Femur (tissue), 1 donor: ENCODE data around the gene B3GLCT.
"Not testable (repeated sequence)": the region's sequence is repeated elsewhere in the genome, so short reads cannot be mapped to it uniquely, and the experiment has no call there.

Experiments
- DNase-seq: peaks from one replicate; pipeline ENCODE4 v3.0.0-alpha.2; 2017

Gene B3GLCT

DNA sequence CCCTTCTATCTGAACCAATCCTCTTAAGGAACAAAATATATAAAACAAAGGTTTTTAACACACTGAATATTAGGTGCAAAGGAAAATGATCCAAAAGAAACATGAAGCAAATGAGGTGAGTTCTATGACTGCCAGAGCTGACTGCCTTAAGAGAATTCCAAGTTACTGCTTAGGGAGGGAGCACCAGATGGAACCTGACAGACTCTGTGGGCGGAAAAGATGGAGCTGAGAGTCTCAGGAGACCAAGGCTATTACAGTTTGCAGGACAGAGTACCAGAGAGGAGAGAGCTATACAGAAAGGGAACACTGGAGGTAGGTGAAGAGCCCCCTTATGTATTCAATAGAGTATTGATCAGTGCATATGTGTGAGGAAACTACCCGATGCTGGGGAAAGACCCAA lies 87.2 kb downstream of the B3GLCT start:
- DNase-seq, result no peak

DNA sequence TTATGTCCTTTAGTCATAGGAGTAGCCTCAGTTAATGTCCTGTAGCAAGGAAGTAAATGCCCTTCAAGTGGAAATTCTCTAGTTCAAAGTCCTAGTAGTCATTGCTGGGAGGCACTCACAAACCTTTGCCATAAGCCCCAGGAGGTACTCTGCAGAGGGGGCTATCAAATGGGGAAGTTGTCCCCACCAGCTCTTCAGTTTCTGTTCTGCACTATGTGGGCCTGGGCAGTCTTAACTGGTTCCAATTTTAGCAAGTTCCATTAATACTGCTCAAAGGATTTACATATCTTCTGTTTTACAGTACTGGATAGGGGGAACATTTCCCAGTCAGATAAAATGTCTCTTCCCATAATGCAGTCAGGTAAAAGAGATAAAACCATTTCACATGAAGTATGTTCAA lies 101.3 kb downstream of the B3GLCT start:
- no peak for DNase-seq

DNA sequence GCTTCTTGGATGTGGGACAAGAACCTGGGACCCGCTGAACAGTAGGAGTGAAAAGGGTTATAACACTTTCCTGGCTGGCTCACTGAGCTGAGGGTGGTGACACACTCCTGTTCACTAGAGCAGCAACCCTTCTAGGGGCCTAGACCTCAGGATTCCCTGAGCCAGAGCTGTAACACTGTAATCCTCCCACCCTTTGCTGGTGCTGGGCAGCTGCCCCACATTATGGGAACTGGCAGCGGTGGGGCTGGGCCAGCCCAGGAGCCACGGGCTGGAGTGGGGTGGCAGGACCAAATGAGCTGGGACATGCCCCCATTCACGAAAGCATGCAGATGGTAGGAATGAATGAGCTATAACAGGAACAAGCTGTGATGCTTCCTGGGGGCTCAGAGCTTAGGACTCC lies 110.6 kb downstream of the B3GLCT start:
- no peak for DNase-seq

DNA sequence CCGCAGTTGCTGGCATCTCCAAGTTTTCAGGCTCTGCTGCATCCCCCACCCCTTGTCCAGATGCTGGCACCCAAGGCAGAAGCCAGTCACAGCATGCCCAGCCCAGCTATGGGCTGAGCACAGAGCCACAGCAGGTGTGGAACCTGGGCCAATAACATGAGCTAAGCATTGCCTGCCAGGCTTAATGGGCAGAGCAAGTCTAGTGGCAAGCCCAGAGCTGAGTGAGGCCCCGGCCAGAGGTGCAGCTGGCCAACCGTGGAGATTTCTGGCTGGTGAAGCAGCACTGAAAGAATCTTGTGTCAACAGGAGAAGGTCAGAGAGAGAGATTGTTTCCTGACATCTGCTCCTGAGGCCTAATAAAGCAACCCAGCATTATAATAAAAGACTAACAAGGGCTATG lies 111.0 kb downstream of the B3GLCT start:
- peak; percentile 49 for DNase-seq

DNA sequence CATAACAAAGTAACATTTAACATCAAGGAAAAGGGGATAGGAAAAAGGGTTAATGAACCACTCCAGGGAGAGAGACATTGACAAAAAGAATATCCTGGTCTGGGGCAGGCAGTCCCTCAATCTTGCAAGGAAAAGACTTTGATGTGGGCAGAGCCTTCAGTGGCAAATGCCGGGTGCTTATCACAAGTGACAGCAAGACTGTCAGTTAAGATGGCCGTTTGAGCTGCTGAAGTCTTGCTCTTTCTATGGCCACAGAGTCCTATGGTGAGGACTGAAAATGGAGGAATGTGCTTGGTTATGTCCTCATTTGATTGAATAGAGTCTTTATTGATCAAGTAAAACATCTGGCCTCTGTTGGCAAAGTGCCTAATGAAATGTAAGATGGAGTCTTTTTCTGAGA lies 112.1 kb downstream of the B3GLCT start:
- no peak for DNase-seq

DNA sequence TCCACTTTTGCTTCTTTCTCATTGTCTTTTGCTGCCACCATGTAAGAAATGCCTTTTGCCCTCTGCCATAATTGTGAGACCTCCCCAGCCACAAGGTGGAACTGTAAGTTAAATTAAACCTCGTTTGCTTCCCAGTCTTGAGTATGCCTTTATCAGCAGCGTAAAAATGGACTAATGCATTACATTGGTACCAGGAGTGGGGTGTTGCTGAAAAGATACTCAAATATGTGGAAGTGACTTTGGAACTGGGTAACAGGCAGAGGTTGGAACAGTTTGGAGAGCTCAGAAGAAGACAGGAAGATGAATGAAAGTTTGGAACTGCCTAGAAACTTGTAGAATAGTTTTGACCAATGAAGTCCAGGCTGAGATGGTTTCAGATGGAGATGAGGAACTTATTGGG lies 115.2 kb downstream of the B3GLCT start:
- DNase-seq, result no peak

DNA sequence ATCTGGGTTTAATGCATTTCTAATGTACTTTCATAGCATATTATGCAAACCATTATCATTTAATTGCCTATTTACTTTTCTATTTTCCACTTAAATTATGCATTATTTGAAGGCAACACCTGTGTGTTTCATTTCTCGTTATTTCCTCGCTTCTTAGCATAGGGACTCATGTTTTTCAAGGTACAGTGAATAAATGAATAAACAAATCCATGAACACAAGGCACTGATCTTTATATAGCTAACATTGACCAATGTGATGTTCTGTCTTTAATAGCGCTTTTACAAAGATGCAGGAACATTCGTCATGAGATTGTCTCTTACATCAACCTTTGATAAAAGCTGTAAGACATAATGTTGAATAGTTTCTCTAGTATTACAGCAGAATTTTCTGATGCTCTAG lies 121.2 kb downstream of the B3GLCT start:
- no peak for DNase-seq

DNA sequence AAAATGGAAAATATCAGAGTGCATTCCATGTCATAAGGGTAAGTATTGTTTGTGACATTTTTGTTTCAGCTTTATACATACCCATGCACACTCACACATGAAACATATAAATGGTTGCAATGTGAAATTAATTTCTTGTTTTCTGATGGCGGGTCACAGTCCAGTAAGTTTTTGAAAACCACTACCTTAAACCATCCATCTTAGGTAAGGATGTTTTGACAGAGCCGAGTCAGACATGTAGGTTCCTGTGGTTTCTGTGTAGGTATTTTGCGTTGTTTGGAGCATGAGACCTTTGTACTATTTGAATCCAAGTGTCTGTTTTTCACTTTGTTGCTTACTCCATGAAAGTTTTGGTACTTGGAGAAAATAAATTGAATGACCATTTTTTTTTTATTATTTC lies 121.7 kb downstream of the B3GLCT start:
- no peak for DNase-seq

DNA sequence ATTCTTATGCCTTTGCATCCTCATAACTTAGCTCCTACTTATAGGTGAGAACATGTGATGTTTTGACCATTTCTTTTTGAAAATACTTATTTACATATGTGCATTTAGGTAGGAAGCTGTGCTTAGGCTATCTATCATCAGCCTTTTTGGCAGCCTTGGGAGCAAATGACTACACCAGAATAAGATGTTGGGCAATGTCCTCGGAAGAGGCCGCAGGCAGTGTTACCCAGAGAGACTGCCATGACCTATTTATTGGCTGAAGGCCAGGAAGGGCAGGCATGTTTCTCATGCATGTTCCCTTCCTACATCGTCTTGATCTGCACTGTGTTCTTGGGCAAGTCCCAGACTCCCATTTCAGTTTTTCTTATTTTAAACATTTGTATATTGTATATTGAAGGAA lies 122.3 kb downstream of the B3GLCT start:
- no peak for DNase-seq

DNA sequence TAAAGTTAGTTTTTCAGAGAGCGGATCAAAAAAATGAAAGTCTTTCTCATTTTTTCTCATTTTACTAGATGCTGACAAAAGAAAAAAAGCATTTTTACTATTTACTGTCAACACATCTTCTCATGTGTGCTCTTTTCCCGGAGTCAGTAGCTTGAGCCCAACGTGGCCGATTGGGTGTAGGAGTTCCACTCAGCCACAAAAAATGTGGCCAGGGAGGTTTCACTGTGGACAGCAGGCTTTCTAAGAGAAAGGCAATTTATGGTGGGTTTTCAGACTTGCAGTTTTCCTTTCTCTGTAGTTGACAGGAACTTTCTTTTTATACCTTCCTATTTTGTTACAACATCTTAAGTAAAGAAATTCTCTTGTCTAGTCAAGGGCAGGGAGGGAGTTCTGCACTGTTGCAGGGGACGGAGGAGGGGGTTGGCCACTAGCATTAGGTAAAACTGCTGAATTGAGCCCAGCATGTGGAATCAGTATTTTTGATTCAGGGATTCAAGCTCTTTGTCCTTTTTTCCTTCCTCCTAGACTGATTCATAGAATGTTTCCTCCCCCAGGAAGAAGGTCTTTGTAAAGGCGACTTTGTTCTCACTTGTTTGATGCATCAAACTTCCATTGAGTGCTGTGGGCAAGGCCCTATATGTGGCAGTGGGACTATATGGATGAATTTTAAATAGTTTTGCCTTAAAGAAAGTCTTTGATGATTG lies 123.1 kb downstream of the B3GLCT start:
- DNase-seq, result no peak

DNA sequence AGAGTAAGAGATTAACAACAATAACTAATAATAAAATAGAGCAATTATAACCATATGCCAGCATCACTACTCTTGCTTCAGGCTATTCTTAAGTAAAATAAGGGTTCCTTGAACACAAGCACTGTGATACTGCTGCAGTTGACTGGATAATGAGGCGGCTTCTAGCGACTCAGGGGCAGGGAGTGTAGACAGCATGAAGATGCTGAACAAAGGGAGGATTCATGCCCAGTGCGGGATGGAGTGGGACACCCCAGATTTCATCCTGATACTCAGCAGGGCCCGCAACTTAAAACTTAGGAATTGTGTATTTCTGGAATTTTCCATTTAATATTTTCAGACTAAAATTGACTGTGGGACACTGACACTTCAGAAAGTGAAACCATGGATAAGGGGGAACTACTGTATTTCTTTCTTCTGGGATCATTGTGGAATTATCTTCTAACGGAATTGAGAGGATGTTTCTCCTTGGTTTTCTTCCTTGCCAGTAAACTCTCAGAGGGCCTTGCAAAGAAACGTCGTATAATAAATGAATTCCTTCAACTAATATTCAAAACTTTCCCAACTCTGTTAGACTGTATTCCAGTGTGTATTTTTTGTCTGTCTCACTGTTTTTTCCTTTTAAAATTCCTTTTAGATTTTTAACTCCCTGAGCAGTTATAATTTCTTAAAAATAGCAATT lies 127.5 kb downstream of the B3GLCT start:
- DNase-seq, result no peak

DNA sequence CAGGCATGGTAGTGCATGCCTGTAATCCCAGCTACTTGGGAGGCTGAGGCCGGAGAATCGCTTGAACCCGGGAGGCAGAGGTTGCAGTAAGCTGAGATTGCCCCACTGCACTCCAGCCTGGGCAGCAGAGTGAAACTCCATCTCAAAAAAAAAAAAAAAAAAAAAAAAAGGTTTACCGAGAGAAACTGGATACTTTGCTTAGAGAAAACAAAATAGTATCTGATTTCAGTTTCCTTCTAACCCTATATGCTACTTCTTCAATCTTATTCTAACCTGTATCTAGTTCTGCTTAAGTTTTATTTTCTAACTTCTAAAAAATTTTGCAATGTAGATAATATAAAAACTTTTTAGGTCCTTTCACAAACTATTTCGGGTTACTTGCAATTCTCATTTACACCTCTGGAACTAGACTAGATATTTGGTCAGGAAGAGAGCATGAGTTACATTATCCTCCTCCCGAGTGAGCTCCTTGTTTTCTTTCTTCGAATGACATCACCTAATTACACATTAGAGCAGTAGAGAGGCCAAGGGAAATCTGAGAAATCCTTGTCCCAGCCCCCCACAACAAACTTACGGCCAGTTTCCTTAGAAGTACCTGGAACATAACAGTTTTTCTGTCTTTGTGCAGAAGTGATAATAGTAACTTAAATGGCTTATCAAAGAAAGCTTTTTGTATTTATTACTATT lies 128.9 kb downstream of the B3GLCT start:
- DNase-seq, result no peak

DNA sequence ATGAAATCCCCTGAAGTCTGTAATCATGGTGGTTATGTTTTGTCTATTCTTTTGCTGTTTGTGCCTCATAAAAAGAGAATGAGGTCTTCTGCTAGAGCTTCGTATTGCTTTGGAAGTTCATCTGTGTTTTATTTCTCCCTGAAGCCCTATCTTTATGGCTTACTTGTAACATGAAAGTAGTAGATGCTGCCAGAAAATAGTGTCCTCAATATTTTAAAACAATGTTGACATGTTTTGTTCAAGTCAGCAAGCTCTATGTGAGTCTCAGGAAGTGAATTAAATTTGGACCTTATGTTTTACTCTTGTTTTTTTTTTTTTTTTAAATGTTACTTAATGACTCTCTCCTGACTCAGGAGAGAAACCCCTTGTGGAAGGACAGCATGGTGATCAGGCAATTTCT lies 130.5 kb downstream of the B3GLCT start:
- no peak for DNase-seq

DNA sequence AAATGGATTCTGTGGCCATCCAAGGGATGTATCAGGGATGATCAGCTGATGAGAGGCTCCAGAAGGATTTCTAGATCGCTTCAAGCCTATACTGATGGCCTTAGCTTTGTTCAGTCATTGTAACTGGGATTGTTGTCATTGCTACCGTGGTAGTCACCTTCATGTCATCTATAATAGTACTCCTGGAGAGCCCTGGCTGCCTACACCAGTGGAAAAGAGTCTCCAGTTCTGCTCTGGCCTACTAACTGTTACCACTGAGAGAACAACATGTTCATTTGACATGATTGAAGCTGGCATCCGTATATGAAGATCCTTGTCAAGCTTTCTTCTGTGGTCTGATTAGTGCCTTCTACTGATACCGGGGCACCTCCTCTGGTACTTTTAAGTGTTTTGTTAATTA lies 131.3 kb downstream of the B3GLCT start:
- DNase-seq, result no peak

DNA sequence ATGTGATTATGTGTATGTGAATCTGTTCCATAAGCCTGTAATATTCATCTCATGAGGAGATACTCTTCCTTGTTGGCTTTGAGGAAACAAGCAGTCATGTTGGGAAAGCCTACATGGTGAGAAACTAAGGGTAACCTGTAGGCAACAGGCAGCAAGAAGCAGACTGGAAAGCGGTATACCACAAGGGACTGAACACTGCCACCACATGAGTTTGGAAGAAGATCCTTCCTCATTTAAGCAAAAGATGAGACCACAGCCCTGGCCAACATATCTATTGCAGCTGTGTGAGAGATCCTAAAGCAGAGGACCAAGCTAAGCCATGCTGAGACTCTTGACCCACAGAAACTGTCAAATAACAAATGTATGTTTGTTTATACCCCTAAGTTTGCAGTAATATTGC lies 134.8 kb downstream of the B3GLCT start:
- no peak for DNase-seq

DNA sequence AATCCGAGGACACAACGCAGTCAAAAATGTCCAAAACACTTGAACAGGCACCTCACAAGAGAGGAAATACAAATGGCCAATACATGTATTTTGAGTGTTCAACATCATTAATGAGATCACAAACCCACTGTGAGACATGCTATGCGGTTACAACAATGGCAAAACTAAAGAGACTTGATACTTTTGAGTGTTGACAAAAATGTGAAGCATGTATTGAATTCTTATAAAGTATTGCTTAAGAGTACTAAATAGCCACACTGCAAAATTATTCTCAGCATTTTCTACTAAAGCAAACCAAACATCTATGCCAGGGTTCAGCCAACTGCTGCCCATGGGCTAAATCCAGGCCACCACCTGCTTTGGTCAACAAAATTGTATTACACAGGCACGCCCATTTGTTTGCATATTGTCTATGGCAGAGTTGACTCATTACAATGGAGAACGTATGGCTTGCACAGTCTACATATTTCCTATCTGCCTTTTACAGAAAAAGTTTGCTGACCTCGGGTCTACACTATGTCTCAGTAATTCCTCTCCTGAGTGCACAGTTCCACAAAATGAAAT lies 135.3 kb downstream of the B3GLCT start:
- DNase-seq, result no peak

DNA sequence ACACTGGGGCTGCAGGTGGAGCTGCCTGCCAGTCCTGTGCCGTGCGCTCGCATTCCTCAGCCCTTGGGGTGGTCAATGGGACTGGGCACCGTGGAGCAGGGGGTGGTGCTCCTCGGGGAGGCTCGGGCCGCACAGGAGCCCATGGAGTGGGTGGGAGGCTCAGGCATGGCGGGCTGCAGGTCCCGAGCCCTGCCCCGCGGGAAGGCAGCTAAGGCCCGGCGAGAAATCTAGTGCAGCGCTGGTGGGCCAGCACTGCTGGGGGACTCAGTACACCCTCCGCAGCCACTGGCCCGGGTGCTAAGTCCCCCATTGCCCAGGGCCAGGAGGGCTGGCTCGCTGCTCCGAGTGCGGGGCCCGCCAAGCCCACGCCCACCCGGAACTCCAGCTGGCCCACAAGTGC lies 139.8 kb downstream of the B3GLCT start:
- DNase-seq, result not testable (repeated sequence)

DNA sequence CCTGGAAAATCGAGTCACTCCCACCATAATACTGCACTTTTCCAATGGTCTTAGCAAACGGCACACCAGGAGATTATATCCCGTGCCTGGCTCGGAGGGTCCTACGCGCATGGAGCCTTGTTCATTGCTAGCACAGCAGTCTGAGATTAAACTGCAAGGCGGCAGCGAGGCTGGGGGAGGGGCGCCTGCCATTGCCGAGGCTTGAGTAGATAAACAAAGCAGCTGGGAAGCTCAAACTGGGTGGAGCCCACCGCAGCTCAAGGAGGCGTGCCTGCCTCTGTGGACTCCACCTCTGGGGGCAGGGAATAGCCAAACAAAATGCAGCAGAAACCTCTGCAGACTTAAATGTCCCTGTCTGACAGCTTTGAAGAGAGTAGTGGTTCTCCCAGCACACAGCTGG lies 141.1 kb downstream of the B3GLCT start:
- DNase-seq, result not testable (repeated sequence)

DNA sequence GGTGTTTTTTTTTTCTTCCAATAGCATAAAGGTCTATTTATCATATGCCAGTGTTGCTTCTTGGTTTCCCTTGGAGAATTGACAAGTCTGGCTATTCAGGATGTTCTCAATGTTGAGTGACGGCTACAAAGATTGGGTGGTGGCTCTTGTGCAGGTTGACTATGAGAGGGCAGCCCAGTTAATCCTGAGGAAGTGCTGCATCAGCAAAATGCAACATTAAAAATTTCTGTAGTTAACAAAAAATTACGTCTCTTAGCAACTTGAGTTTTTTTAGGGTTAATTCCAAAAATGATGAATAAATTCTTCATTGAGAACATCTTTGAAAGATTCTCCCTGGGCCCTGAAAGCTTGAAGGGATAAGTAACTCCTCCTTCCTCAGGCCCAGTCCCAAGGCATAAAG lies 147.1 kb downstream of the B3GLCT start:
- no peak for DNase-seq

DNA sequence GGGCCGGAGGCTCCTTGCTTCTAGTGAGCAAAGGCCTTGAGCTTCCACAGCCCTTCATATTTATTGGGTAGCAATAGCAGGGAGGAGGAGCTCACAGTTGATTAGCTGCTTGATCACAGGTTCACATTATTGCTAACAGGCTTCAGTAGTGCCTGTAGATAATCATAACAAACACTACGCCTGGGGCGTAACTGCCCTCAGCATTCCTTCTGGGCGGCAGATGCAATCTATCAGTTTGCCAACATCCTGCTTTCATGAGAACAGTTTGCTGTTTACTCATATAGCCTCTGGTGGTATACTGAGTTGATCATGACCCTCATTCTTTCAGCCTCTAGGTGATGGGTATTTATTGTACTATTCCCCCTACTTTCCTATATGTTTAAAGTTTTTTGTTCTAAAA lies 149.4 kb downstream of the B3GLCT start:
- no peak for DNase-seq

DNA sequence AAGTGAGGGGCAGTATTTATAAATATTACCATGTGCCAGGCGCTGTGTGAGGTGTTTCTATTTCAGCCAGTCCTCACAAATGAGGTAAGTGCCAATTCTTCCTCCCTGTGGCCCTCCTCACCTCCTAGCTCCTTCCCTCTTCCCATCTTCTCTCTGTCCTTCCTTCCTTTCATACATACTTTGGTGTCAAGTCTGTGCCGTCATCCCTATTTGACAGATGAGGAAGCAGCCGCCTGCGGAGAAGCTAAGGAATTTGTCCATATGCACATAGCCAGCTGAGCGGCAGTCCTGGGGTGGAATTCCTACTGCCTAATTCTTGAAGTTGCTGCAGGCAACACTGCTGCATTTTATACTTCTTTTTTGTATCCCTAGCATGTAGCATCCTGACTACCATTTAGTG lies 150.8 kb downstream of the B3GLCT start:
- DNase-seq, result no peak

DNA sequence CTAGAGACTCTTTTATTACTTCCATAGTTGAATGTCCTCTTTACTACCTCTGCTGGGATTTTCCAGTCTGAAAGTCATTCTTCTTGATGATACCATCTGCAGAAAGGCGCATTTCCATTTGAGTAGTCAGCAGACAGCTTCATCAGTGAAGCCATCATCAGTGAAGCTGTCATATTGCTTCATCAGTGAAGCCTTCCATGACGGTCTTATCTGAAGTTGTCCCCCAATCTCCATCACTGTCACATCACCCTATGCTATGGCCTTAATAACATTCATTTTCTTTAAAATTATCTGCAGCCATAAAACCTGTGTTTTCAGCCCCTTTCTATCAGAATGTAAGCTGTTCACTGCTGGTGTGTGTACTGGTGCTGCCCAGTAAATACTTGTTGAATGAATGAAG lies 151.6 kb downstream of the B3GLCT start:
- no peak for DNase-seq

DNA sequence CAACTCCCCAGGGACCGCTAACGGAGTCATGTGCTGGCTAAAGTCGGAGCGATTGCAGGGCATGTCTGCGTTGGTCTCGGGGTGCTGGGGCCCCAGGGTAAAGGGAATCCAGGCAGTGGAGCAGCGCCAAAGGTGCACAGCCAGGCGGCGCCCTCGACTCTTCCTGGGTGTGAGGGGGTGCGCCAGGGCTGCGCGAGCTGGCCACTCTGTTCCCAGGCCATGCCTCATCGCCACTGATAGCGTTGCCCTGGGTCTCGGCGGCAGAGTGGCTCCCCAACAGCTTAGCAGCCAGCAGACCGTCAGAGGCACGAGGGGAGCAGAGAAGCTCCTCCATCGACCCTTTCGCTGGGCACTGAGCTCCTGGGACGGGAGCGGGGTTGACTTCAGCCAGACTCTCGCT lies 152.7 kb downstream of the B3GLCT start:
- no peak for DNase-seq

DNA sequence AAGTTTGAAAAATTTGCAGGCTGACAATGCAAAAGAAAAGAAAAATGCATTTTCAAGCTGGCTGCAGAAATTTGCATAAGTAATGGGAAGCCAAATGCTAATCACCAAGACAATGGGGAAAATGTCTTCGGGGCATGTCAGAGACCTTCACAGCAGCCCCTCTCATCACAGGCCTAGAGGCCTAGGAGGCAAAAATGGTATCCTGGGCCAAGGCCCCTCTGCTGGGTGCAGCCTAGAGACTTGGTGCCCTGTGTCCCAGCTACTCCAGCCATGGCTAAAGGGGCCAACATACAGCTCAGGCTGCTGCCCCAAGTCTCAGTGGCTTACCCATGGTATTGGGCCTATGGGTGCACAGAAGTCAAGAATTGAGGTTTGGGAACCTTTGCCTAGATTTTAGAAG lies 155.2 kb downstream of the B3GLCT start:
- no peak for DNase-seq
